Measurements from ENCODE around the gene CSMD2.

The CSMD2 gene

GRCh38 chr1:34005309-34005708, 159.7 kb downstream of the CSMD2 start:
- Histone ChIP-seq H3K36me3 (ENCODE audit: insufficient read depth, insufficient read length, low read length) (no peaks in the 10 kb centered on the region), H3K4me3 (ENCODE audit: insufficient read length, low read depth) (no peak overlapping the region), H3K27me3 (ENCODE audit: insufficient read depth, insufficient read length) (no peaks in the 10 kb centered on the region), H3K9me3 (ENCODE audit: insufficient read depth, low read length) (no peaks in the 10 kb centered on the region), H3K4me1 (ENCODE audit: insufficient read depth, insufficient read length) (no peaks in the 10 kb centered on the region), H3K9ac (ENCODE audit: insufficient read length, low read depth) (no peak overlapping the region)
- no peak for DNase-seq (ENCODE audit: low read depth, low spot score)
- TF ChIP-seq ZNF274 (IDR thresholded peaks at IDR 0.05; ENCODE audit: low read depth, low read length) (no peak), YY1 (IDR thresholded peaks at IDR 0.05; ENCODE audit: insufficient read depth, insufficient read length) (no peak), SUZ12 (IDR thresholded peaks at IDR 0.05; ENCODE audit: extremely low read depth, insufficient read depth, insufficient read length) (no peak)

DNA sequence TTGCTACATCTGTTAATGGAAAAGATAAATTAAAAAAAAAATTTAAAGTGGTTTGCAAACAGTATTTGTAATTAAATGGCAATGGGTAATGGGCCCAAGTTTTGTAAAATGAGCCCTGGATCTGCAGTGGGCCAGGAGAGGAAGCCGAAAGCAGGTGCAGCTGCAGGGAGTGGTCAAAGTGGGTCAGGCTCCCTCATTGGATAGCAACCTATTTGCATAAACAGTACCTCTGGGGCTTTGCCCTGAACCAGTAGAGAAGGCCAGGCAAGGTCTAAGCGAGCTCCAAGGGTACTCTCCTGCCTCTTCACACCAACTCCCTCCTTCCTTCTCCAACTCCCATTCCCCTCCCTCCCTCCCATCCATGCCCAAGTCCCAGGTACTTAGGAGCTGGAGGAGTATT, 162.2 kb downstream of the CSMD2 start:
- DNase-seq (ENCODE audit: low read depth, low spot score), result no peak
- no peak for TF ChIP-seq SUZ12 (IDR thresholded peaks at IDR 0.05; ENCODE audit: extremely low read depth, insufficient read depth, insufficient read length)
- no peak for TF ChIP-seq ZNF274 (IDR thresholded peaks at IDR 0.05; ENCODE audit: low read depth, low read length)
- TF ChIP-seq YY1 (IDR thresholded peaks at IDR 0.05; ENCODE audit: insufficient read depth, insufficient read length), result no peak
- Histone ChIP-seq H3K4me3 (ENCODE audit: insufficient read length, low read depth) (no peak overlapping the region), H3K4me1 (ENCODE audit: insufficient read depth, insufficient read length) (no peaks in the 10 kb centered on the region), H3K27me3 (ENCODE audit: insufficient read depth, insufficient read length) (no peaks in the 10 kb centered on the region), H3K36me3 (ENCODE audit: insufficient read depth, insufficient read length, low read length) (no peaks in the 10 kb centered on the region), H3K9me3 (ENCODE audit: insufficient read depth, low read length) (no peaks in the 10 kb centered on the region), H3K9ac (ENCODE audit: insufficient read length, low read depth) (no peak overlapping the region)

- Histone ChIP-seq H3K9me3 (ENCODE audit: insufficient read depth, low read length) (no peaks in the 10 kb centered on the region), H3K9ac (ENCODE audit: insufficient read length, low read depth) (no peak overlapping the region), H3K27me3 (ENCODE audit: insufficient read depth, insufficient read length) (no peaks in the 10 kb centered on the region), H3K4me3 (ENCODE audit: insufficient read length, low read depth) (no peak overlapping the region), H3K4me1 (ENCODE audit: insufficient read depth, insufficient read length) (no peaks in the 10 kb centered on the region), H3K36me3 (ENCODE audit: insufficient read depth, insufficient read length, low read length) (peaks cover 2% of the 10 kb centered on the region)
- TF ChIP-seq SUZ12 (IDR thresholded peaks at IDR 0.05; ENCODE audit: extremely low read depth, insufficient read depth, insufficient read length) (no peak), YY1 (IDR thresholded peaks at IDR 0.05; ENCODE audit: insufficient read depth, insufficient read length) (no peak), ZNF274 (IDR thresholded peaks at IDR 0.05; ENCODE audit: low read depth, low read length) (no peak)
- DNase-seq (ENCODE audit: low read depth, low spot score), result no peak
These were observed 167.6 kb downstream of the CSMD2 start for GRCh38 chr1:33997127-33998036.

GRCh38 chr1:33996281-33996680, 168.7 kb downstream of the CSMD2 start:
- no peak for DNase-seq (ENCODE audit: low read depth, low spot score)
- no peaks in the 10 kb centered on the region for H3K27me3 ChIP-seq (ENCODE audit: insufficient read depth, insufficient read length)
- TF ChIP-seq ZNF274 (IDR thresholded peaks at IDR 0.05; ENCODE audit: low read depth, low read length) (no peak), YY1 (IDR thresholded peaks at IDR 0.05; ENCODE audit: insufficient read depth, insufficient read length) (no peak), SUZ12 (IDR thresholded peaks at IDR 0.05; ENCODE audit: extremely low read depth, insufficient read depth, insufficient read length) (no peak)

GRCh38 chr1:33993301-33993700, 171.7 kb downstream of the CSMD2 start:
- Histone ChIP-seq H3K9me3 (ENCODE audit: insufficient read depth, low read length) (no peaks in the 10 kb centered on the region), H3K4me1 (ENCODE audit: insufficient read depth, insufficient read length) (no peaks in the 10 kb centered on the region), H3K9ac (ENCODE audit: insufficient read length, low read depth) (no peak overlapping the region), H3K4me3 (ENCODE audit: insufficient read length, low read depth) (no peak overlapping the region), H3K27me3 (ENCODE audit: insufficient read depth, insufficient read length) (no peaks in the 10 kb centered on the region), H3K36me3 (ENCODE audit: insufficient read depth, insufficient read length, low read length) (peaks cover 2% of the 10 kb centered on the region)
- DNase-seq (ENCODE audit: low read depth, low spot score), result no peak
- TF ChIP-seq ZNF274 (IDR thresholded peaks at IDR 0.05; ENCODE audit: low read depth, low read length) (no peak), SUZ12 (IDR thresholded peaks at IDR 0.05; ENCODE audit: extremely low read depth, insufficient read depth, insufficient read length) (no peak), YY1 (IDR thresholded peaks at IDR 0.05; ENCODE audit: insufficient read depth, insufficient read length) (no peak)

More at GRCh38 chr1:33996281-33996680, 168.7 kb downstream of the CSMD2 start:
- H3K9me3 ChIP-seq (ENCODE audit: insufficient read depth, low read length), result no peaks in the 10 kb centered on the region
- H3K36me3 ChIP-seq (ENCODE audit: insufficient read depth, insufficient read length, low read length), result peaks cover 2% of the 10 kb centered on the region
- H3K9ac ChIP-seq (ENCODE audit: insufficient read length, low read depth), result no peak overlapping the region
- H3K4me3 ChIP-seq (ENCODE audit: insufficient read length, low read depth), result no peak overlapping the region
- no peaks in the 10 kb centered on the region for H3K4me1 ChIP-seq (ENCODE audit: insufficient read depth, insufficient read length)

GRCh38 chr1:33990281-33990680, 174.7 kb downstream of the CSMD2 start:
- DNase-seq (ENCODE audit: low read depth, low spot score), result no peak
- no peak overlapping the region for H3K4me3 ChIP-seq (ENCODE audit: insufficient read length, low read depth)
- peaks cover 2% of the 10 kb centered on the region for H3K36me3 ChIP-seq (ENCODE audit: insufficient read depth, insufficient read length, low read length)
- peaks cover 15% of the 10 kb centered on the region for H3K4me1 ChIP-seq (ENCODE audit: insufficient read depth, insufficient read length)
- H3K27me3 ChIP-seq (ENCODE audit: insufficient read depth, insufficient read length), result no peaks in the 10 kb centered on the region
- TF ChIP-seq ZNF274 (IDR thresholded peaks at IDR 0.05; ENCODE audit: low read depth, low read length), result no peak
- H3K9me3 ChIP-seq (ENCODE audit: insufficient read depth, low read length), result no peaks in the 10 kb centered on the region
- no peak overlapping the region for H3K9ac ChIP-seq (ENCODE audit: insufficient read length, low read depth)

DNA sequence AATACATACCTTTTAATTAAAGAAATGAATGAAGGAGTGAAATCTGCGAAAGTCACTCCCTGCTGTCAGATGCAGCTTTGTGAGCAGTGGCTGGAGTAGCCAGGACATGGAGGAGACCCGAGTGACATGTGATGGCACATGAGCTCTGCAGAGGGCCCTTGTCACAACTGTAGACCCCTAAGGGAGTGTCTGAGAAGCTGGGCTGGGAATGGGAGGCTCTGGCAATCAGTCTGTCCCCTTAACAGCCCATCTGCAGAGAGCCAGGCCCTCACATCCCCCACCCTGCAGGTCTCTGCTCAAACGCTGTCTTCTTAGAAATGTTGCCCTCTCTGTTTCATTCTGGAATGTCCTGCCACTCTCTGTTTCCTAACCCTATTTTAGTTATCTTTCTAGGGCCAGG, 176.9 kb downstream of the CSMD2 start:
- TF ChIP-seq SUZ12 (IDR thresholded peaks at IDR 0.05; ENCODE audit: extremely low read depth, insufficient read depth, insufficient read length) (no peak), YY1 (IDR thresholded peaks at IDR 0.05; ENCODE audit: insufficient read depth, insufficient read length) (no peak), ZNF274 (IDR thresholded peaks at IDR 0.05; ENCODE audit: low read depth, low read length) (no peak)
- peaks cover 20% of the 10 kb centered on the region for H3K4me1 ChIP-seq (ENCODE audit: insufficient read depth, insufficient read length)
- H3K9ac ChIP-seq (ENCODE audit: insufficient read length, low read depth), result no peak overlapping the region
- H3K27me3 ChIP-seq (ENCODE audit: insufficient read depth, insufficient read length), result no peaks in the 10 kb centered on the region
- DNase-seq (ENCODE audit: low read depth, low spot score), result no peak
- H3K36me3 ChIP-seq (ENCODE audit: insufficient read depth, insufficient read length, low read length), result no peaks in the 10 kb centered on the region
- H3K4me3 ChIP-seq (ENCODE audit: insufficient read length, low read depth), result no peak overlapping the region
- H3K9me3 ChIP-seq (ENCODE audit: insufficient read depth, low read length), result no peaks in the 10 kb centered on the region

All from NT2/D1 (cell line).